ENCODE measurements around the gene ARHGEF38.
"Not testable (repeated sequence)": the region's sequence is repeated elsewhere in the genome, so short reads cannot be mapped to it uniquely, and the experiment has no call there.

ARHGEF38 gene

DNA sequence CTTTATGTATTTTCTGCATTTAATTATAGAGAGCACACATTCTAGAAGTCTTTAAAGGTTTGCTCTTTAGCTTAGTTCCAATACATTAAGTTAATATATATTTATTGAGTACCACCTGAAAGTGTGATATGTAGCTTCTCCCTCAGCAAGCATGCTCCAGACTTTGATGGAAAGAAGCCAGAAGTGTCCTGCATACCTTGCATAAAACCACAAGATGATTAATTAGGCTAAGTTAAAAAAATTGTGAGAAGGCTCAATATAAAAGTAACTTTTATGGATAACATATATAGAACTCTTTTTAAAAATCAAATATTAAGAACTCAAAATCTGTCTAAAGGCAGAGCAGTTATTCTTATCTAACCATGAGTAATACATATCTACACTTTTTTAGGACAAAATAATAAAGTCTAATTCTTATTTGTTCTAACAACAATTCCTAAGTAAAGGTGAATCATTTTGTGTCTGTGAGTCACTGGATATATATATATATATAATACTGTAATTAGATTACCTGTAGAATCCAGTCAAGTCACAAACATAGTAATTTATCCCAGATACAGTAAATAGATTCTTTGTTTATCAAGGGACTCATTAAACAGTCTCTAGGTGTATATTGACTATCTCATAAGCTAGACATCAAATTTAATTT, 104.8 kb downstream of the ARHGEF38 start:
- ATAC-seq: no peak
- no peak for DNase-seq

DNA sequence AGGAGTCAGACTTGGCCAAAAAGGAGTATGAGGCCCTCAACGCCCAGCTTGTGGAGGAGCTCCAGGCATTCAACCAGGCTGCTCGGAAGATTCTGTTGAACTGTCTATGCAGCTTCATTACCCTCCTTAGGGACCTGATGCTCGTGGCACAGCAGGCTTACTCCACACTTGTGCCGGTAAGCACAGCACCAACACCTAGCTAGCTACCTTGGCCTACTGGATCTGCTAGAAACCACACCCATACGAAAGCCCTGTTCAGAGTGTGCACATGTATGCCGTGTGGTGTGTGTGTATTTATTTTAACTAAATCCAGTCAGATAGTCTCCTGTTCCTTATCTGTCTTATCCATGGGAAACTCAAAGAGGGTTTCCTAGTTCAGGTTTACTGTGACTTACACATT, 106.8 kb downstream of the ARHGEF38 start:
- DNase-seq (no peak), ATAC-seq (no peak)

DNA sequence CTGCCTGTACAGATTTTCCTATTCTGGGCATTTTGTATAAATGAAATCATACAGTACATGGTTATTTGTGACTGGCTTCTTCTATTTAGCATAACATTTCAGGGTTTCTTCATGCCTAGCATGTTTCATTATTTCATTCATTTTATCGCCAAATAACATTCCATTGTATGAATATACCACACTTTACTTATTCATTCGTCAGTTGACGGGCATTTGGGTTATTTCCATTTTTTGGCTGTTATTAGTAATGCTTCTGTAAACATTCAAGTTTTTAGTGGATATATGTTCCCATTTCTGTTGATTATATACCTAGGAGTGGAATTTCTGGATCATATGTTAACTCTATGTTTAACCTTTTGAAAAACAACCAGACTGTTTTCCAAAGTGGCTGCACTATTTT, 108.6 kb downstream of the ARHGEF38 start:
- no peak for DNase-seq
- no peak for ATAC-seq

DNA sequence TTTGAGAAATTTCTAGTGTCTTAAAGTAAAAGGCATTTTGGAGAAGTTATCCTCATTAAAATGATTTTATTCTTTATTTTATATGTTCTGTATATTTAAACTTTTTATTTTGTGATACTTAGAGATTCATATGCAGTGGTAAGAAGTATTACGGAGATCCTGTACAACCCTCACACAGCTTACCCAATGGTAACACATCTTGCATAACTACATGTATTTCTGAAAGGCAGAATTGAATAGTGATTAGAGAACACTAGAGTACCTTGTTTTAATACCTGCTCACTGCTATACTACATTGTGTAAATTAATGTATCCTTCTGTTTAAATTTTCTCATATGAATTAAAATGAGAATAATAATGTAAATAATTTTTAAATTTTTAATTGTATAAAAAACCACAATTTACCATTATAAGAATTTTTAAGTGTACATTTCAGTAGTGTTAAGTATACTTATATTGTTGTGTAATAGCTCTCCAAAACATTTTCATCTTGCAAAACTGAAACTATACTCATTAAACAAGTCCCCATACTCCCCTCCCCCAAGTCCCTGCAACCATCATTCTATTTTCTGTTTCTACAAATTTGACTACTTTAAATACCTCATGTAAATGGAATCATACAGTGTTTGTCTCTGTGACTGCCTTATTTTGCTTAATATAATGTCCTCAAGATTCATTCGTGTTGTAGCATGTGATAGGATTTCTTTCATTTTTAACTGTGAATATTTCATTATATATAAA, 110.7 kb downstream of the ARHGEF38 start:
- no peak for ATAC-seq
- DNase-seq: no peak

DNA sequence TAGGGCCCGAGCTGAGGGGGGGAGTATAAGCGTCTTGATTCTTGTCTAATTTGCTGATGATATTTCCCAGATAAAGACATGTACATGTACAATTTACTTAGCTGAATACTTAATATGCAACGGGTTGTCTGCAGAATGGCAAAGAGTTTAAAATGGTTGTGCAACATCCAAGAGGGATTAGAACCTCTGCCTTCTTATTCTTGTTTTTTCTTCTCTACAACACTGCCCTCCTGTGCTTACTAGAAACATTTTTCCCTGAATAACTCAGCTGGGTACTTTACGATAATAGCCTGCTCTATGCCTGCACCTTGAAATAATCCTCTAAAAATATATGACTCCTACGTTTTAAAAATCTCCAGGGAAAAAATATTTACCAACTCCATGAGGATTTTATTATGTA, 114.3 kb downstream of the ARHGEF38 start:
- no peak for DNase-seq
- no peak for ATAC-seq

DNA sequence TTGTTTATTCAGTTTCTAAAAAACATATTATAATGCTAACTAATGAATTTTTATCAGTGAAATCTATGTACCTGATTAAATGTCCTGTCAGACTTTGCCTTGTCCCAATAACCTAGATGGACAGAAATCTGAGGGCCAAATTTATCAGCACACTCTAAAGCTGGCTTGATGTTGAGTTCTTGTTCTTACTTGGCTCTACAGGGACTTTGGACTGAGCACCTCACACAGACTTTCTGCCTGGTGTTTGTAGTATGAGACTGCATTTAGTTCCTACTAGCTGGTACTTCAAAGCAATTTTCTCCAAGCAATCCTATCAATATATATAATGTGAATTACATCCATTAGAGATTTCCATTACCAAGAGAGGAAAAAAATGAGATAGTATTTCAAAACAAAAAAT, 118.3 kb downstream of the ARHGEF38 start:
- no peak for ATAC-seq

DNA sequence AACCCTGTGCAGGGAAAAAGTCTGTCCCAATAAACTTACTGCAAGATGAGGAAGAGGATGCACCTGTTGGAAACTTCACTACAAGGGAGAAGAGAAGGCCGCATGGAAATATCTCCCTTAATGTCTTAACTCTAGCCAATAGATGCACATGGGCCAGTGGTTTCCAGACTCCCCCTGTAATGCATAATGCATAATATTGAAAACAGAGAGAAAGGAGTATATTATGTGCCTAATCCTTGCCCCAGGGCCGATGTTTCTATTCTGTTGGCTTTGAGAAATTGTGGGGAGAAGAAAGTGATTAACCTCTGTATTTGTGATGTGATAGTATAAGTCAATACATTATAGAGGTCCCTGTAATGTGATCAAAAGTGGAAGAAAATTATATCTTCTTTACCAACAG, 118.9 kb downstream of the ARHGEF38 start:
- no peak for DNase-seq

More for the DNA sequence above, 118.3 kb downstream of the ARHGEF38 start:
- no peak for DNase-seq

DNA sequence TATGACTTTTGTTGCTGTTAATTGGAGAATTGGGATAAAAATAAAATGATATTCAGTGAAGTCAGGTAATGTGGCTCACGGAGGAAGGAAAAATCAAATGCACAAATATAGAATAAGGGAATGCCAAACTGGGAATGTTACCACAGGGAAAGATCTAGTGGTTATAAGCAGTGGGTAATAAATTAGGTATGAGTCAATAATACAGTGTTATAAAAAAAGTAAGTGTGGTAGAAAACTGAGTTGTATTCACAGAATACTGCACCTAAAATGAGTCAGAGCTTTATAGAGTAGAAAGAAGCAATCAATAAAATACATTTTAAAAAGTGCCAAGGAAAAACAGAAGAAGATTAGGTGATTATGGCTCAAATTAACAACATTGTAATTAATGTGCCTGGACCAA, 121.6 kb downstream of the ARHGEF38 start:
- ATAC-seq (no peak), DNase-seq (no peak)

More for the DNA sequence above, 118.9 kb downstream of the ARHGEF38 start:
- ATAC-seq: no peak

DNA sequence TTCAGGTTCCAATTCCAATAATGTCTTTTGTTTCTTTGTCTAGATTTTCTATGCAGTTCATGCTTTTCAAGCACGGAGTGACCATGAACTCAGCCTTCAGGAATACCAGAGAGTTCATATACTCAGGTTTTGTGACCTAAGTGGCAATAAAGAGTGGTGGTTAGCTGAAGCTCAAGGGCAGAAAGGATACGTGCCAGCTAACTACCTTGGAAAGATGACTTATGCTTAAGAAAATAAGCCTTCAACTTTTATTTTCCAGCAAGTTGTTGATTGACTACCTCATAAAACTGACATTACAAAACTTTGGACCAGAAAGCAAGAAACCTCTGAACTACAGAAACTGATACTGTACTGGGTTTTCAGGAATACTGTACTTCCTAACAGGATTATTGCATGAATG, 125.3 kb downstream of the ARHGEF38 start:
- no peak for DNase-seq
- ATAC-seq: no peak

DNA sequence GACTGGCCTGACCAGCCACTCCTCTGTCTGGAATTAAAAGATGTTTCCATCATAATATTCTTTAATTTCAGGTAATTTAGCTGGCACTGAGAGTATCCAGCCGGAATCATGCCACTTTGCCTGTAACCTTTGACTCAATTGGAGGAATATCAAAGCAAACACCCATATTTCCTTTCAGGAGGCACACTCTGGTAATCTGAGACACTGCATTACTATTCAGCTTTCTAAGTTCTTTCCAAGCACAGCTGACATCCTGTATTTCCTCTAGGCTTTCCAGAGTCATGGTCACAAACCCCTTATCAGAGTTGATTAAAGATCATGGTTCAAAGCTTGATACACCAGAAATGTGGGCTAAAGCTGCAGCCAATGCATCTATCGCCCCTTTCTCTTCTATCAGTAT, 126.8 kb downstream of the ARHGEF38 start:
- no peak for DNase-seq
- ATAC-seq: no peak

DNA sequence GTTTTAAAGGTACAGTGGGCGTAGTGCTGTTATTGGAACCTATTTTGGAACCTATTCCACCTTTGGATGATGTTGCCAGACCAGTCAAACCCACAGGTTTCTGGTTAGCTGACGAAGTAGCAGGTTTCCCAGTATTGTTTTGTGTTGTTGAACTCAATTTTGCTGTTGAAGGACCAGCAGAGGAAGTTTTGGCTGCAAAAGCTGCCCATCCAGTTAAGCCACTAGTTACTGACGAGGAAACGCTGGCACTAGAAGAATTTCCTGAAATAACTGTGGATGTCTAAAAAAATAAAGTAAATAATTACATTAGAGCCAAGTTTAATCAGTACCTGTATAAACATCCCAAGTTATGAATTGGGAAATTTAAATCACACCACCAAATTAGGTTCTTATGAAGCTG, 130.6 kb downstream of the ARHGEF38 start:
- ATAC-seq: no peak

DNA sequence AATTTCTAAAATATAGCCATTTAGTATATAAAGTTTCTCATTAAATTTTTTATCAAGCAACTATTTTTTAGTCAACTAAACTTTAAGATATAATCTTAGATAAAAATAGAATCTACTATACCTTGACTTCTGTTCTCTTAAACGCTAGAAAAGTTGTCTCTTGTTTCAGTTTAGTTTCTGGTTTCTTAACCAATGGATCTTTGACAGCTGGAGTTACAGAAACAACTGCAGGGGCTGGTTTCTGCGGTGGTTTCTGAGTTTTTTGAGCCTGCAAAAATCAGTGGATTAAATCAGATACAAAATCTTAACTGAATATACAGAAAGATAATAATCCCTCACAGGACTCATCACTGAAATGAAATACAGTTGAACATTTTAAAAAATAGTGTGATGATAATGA, 134.2 kb downstream of the ARHGEF38 start:
- DNase-seq (no peak), ATAC-seq (no peak)

More for the DNA sequence above, 130.6 kb downstream of the ARHGEF38 start:
- DNase-seq: no peak

DNA sequence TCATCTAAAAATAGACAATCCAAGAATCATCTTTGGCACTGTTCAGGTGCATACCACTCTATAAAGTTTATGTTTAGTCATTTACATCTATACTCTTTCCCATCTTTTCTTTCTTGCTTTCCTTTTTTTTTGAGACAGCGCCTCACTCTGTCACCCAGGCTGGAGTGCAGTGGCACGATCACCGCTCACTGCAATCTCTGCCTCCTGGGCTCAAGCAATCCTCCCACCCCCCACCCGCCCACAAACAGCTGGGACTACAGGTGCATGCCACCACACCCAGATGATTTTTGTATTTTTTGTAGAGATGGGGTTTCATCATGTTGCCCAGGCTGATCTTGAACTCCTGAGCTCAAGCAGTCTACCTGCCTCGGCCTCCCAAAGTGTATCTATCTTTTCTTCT, 142.4 kb downstream of the ARHGEF38 start:
- not testable (repeated sequence) for ATAC-seq, DNase-seq

DNA sequence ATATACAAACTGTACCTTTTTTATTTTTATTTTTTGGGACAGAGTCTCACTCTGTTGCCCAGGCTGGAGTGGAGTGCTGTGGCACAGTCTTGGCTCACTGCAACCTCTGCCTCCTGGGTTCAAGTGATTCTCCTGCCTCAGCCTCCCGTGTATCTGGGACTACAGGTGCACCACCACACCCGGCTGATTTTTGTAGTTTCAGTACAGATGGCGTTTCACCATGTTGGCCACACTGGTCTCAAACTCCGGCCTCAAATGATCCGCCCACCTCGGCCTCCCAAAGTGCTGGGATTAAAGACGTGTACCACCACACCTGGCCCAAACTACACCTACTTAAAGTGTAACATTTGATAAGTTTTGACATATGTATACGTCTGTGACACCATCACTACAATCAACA, 143.4 kb downstream of the ARHGEF38 start:
- ATAC-seq, DNase-seq: not testable (repeated sequence)

DNA sequence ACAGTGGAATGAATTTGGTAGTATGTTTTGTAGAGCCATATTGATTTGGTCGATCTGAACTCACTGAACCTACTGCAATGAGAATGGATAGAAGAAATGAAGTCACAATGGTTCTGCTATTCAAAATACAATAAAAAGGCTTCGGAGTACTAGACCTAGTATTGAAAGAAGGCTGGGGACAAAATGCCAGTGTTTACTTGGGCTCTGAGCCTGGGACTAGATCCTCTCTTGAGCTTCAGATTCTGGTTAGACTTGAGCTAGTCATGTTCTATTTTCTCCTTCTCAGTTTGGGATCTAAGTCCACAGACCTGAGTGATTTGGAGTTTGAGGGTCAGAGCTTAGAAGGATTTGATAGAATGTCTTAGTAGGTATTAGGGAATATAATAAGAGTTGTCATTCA, 146.2 kb downstream of the ARHGEF38 start:
- ATAC-seq: no peak
- no peak for DNase-seq

DNA sequence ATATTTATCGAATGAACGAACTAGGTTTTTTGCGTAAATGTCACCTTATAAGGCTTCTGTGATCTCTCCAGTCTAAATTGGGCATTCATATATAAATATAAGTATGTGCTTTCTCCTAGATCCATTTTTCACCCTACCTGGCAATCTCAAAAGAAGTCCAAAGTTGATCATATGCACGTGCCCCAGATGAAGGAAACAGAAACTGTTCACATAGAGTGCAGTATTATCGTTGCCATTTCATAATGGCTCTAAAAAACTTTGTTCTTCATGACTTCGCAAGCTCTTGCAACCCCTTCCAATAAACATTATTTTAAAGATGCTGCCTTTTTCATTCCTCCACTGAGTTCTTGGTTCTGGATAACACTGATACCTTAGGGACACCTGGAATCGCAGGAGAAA, 155.4 kb downstream of the ARHGEF38 start:
- ATAC-seq: no peak

DNA sequence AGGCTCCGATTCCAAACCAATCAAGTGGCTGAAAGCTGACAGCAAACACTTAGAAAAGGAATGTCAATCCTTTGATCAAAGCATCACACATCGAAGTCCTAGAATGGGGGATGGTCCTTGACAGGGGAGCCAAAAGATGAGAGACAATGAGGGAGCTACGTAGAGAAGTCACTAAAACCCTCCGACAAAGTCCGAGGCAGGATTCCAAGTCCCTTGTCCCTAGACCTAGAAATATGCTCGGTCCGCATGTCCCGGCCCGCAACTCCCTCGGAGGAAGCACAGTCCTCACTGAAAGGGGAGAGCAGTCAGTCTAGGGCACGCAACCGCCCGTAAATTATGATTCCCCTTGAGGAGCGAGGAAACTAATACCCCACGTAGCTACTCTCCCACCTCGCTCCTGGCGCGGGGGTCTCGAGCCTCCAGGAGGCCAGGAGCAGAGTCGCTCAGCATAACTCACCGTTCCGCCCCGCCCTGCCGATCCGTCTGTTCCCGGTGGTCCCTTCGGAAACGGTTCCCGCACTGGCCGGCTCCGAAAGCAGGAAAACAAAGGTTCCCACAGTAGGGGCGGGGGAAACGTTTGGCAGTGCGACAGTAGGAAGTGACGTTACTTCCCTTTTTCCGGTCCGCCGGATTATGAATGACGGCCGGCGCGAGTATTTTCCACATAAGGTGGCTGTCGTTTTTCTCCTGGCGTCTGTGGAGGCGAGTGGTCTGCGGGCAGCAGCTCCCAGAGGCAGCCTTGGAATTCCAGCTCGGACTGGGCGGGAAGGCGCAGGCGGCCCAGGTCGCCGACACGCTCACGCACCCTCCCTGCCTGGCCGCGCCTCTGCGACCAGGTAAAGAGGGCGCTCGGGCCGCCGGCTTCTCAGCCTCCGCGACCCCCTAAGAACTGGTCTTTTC, 156.0 kb downstream of the ARHGEF38 start, which contains the start of the genes GSTCD and INTS12:
Gene GSTCD (plus strand): TSS at position 604 of the 900 bp plus-strand sequence. CDS start 8,830 bp downstream, outside the sequence.
Gene INTS12 (minus strand): TSS at position 509 of the 900 bp plus-strand sequence. CDS start 8,684 bp downstream, outside the sequence.
- ATAC-seq (peak; percentile 97), DNase-seq (peak; percentile 90)

More for the DNA sequence above, 155.4 kb downstream of the ARHGEF38 start:
- no peak for DNase-seq

DNA sequence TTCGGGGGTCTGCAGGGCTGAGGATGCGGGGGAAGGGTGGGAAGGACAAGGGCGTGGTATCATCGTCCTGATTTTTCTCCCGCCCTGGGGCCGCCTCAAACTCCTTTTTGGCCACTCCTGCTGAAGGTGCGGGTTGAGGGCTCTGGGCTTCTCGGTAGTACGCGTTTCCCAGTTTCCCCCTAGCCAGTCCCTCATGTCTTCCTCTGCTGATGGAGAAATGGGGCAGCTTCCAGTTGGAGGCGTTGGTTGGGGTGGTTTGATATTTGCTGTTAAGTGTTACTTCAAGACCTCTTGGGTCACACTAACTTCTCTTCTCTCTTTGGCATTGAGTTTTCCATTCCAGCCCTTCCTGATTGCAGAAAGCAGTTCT, 156.6 kb downstream of the ARHGEF38 start:
- ATAC-seq: peak; percentile 10
- DNase-seq: no peak

DNA sequence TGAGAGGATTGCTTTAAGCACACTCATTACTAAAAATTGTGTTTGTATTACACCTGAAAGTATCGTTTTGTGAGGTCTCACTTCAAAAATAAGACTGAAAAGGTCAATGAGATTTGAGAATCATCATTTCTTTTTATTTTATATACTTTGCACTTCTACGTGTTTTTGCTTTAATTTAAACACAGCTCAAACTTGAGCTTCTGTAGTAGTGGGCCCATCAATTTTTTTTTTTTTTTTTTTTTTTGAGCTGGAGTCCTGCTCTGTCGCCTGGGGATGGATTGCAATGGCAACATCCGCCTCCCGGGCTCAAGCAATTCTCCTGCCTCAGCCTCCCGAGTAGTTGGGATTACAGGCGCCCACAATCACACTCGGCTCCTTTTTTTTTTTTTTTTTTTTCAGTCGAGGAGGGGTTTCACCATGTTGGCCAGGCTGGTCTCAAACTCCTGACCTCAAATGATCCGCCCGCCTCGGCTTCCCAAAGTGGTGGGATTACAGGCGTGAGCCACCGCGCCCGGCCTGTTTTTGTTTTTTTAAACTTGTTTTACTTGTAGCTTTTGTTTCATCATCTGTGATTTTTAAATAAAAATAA, 157.7 kb downstream of the ARHGEF38 start:
- DNase-seq (no peak), ATAC-seq (no peak)

DNA sequence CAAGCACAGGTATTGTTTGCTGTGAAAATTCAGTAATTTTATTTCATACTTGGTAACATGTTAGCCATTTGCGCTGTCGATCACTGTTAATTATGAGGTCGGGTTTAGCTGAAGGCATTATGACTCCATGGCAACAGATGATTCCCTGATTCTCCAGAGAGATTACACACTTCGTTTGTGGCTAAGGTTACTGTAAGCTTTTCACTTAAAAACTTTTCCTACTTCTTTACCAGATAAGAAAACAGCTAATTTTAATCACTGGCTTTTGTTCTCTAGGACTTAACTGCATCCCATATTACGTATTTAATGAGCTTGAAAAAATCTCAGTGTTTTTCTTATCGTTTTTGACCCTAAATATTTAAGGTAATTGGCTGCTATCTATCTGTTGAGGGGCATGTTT, 158.3 kb downstream of the ARHGEF38 start:
- DNase-seq (no peak), ATAC-seq (no peak)

DNA sequence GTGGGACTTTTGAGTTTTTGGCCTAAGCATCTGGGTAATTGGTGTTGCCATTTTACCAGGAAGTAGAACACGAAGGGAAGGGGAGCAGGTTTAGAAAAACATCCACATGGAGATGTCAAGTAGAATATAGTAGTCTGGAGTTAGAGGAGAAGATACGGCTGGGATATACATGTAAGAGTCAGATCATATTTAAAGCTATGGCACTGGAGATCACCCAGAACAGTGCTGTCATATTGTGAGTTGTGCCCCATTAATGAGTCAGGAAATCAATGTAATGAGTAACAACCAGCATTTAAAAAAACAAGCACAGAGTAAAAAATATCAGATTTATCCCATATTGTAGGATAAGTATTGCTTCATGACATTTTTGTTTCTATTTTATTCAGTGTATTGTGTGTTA, 160.3 kb downstream of the ARHGEF38 start:
- DNase-seq: no peak
- ATAC-seq: no peak

DNA sequence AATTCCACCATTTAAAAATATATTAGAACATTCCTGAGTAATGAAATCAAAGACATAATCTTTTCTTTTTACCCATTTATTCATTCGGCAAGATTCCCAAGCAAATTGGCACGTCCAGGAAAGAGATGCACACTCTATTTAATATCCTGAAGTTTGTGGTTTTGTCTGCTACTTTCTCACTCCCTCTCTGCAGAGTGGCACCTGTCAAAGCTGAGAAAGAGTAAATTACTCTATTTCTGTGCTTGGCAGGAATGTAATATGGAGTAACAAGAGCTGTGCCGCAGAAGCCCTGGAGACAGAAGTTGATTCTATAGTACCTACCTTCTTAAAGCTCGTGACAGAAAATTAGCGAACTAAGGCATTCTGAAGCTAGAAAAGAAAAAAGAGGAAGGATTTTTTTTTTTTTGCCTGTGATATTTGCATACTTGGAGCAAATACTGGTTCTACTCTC, 161.7 kb downstream of the ARHGEF38 start:
- no peak for DNase-seq
- ATAC-seq: no peak
